Measurements from ENCODE around the gene YTHDF1. TPM values are rescaled to one million over a fixed set of nuclear protein-coding genes. Genes with fewer than 3 reads are reported as not detected.

Gene YTHDF1
- total and polyA plus RNA-seq, 2 of the 4 experiments (the other 2 are of a cell fraction): 10.9 to 22.6 TPM

DNA sequence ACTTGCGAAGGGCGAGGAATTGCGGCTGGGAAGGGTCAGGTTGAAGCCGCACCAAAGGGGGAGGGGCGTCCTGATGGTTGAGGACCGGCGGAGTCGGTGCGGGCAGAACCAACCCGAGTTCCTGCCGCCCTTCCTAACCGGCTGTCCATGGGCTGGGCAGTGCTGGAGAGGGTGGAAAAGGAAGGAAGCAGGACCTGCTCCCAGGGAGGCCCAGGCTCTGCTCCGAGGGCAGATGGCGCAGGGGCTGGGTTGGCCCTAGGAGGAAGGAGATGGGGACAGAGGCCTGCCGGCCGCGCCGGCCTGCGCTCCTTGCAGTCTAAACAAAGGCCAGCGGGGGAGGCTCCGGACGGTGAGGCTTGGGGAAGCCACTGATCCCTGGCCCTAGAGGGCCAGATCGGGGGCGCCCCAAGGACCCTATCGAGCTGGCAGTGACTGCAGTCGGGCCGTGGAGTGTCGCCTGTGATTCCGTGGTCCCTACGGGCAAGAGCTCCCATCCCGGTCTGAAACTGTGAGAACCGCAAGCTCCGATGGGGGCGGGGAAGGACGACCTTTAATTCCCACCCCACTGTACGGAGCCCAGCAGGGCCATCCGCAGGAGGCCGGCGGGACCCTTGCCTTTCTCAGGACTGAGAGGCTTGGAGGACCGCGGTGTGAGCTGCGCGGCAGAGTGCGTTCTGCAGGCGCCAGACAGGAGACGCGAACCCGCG, 39.4 kb downstream of the YTHDF1 start:
- H3K14ac ChIP-seq (replicated peaks; ENCODE audit: low read depth, low read length): no peak overlapping the region
- DNase-seq: no peak
- H4K8ac ChIP-seq (ENCODE audit: low read depth in 2 of 2, low read length in 2 of 2): no peak overlapping the region
- no peak overlapping the region for H3K4me3 ChIP-seq (ENCODE audit: insufficient read depth, low read depth, low read length)
- H3K4ac ChIP-seq (ENCODE audit: low read depth, low read length): no peak overlapping the region
- no peak overlapping the region for H2AFZ ChIP-seq (replicated peaks; ENCODE audit: low read length, poor library complexity)
- peaks cover 91% of the 10 kb centered on the region for H3K27me3 ChIP-seq (ENCODE audit: control insufficient read depth, insufficient read depth, low read length)
- no peak overlapping the region for H4K91ac ChIP-seq (ENCODE audit: insufficient read depth, low read depth, low read length)
- H2BK15ac ChIP-seq (ENCODE audit: low read depth, low read length): no peak overlapping the region
- in situ Hi-C loops (cut with MboI; ENCODE audit: low sequenced_read_pairs): no loop called here
- H3K27ac ChIP-seq (ENCODE audit: insufficient read depth, low read length): no peak overlapping the region
- no peaks in the 10 kb centered on the region for H3K79me1 ChIP-seq (ENCODE audit: low read depth in 1 of 2, low read length in 2 of 2)
- dilution Hi-C loops (cut with HindIII; ENCODE audit: low sequenced_read_pairs, unreplicated experiment): no loop called here
- WGBS, 2 experiments (ENCODE audit: extremely low coverage in 2 of 2, insufficient read length in 1 of 2): 4% methylated on average over 9 of the region's 49 CpGs; no CpG with 5 or more reads in 1 of the 2 experiments
- H3K9ac ChIP-seq (ENCODE audit: low read depth, low read length): no peak overlapping the region
- H3K9me3 ChIP-seq (ENCODE audit: control insufficient read depth, insufficient read depth, low read length): no peaks in the 10 kb centered on the region
- ChIA-PET POLR2A (ENCODE audit: unreplicated experiment) (no interaction called here), CTCF (no interaction called here)
- H2BK20ac ChIP-seq (ENCODE audit: low read depth, low read length): no peak overlapping the region
- intact Hi-C loops (cut with micrococcal nuclease): no loop called here
- H4K5ac ChIP-seq (ENCODE audit: low read depth, low read length): no peak overlapping the region
- H3K18ac ChIP-seq (ENCODE audit: low read depth, low read length): no peak overlapping the region
- H3K56ac ChIP-seq (ENCODE audit: extremely low read depth, insufficient read depth, low read length): no peak overlapping the region
- no peaks in the 10 kb centered on the region for H3K9me1 ChIP-seq (ENCODE audit: insufficient read depth, low read length)
- H3K4me2 ChIP-seq (ENCODE audit: low read depth, low read length): no peak overlapping the region
- H2BK5ac ChIP-seq (ENCODE audit: low read depth, low read length, poor library complexity, severe bottlenecking): no peak overlapping the region
- H3K4me1 ChIP-seq (ENCODE audit: control insufficient read depth, insufficient read depth, low read length): no peaks in the 10 kb centered on the region
- H2BK120ac ChIP-seq (ENCODE audit: low read depth, low read length): no peak overlapping the region
- H4K20me1 ChIP-seq (ENCODE audit: insufficient read depth, low read length): peaks cover 9% of the 10 kb centered on the region
- no peak overlapping the region for H2AK5ac ChIP-seq (ENCODE audit: low read depth, low read length)
- ATAC-seq (ENCODE audit: low read depth): no peak
- H2AK9ac ChIP-seq (replicated peaks; ENCODE audit: low read depth, low read length, poor library complexity): no peak overlapping the region
- H3K23ac ChIP-seq (ENCODE audit: low read depth, low read length): no peak overlapping the region
- TF ChIP-seq, protein P1, sequence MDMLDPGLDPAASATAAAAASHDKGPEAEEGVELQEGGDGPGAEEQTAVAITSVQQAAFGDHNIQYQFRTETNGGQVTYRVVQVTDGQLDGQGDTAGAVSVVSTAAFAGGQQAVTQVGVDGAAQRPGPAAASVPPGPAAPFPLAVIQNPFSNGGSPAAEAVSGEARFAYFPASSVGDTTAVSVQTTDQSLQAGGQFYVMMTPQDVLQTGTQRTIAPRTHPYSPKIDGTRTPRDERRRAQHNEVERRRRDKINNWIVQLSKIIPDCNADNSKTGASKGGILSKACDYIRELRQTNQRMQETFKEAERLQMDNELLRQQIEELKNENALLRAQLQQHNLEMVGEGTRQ (IDR thresholded peaks at IDR 0.05; ENCODE audit: low read depth, low read length): no peak
- TF ChIP-seq POLR2A (IDR thresholded peaks at IDR 0.05; ENCODE audit: low read depth, low read length) (no peak), CEBPB (IDR thresholded peaks at IDR 0.05; ENCODE audit: low read depth, low read length) (no peak), RAD21 (IDR thresholded peaks at IDR 0.05; ENCODE audit: low read length) (no peak), MAZ (IDR thresholded peaks at IDR 0.05; ENCODE audit: borderline replicate concordance, low read depth, low read length) (no peak), SMC3 (IDR thresholded peaks at IDR 0.05; ENCODE audit: low read depth, low read length) (no peak), BHLHE40 (IDR thresholded peaks at IDR 0.05; ENCODE audit: low read depth, low read length) (no peak), RFX5 (IDR thresholded peaks at IDR 0.05; ENCODE audit: low read depth, low read length) (no peak), NFE2L2 (IDR thresholded peaks at IDR 0.05; ENCODE audit: low read depth, low read length) (no peak)
- TF ChIP-seq, protein P2, sequence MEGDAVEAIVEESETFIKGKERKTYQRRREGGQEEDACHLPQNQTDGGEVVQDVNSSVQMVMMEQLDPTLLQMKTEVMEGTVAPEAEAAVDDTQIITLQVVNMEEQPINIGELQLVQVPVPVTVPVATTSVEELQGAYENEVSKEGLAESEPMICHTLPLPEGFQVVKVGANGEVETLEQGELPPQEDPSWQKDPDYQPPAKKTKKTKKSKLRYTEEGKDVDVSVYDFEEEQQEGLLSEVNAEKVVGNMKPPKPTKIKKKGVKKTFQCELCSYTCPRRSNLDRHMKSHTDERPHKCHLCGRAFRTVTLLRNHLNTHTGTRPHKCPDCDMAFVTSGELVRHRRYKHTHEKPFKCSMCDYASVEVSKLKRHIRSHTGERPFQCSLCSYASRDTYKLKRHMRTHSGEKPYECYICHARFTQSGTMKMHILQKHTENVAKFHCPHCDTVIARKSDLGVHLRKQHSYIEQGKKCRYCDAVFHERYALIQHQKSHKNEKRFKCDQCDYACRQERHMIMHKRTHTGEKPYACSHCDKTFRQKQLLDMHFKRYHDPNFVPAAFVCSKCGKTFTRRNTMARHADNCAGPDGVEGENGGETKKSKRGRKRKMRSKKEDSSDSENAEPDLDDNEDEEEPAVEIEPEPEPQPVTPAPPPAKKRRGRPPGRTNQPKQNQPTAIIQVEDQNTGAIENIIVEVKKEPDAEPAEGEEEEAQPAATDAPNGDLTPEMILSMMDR (conservative IDR thresholded peaks at IDR 0.05; ENCODE audit: low read depth, low read length): no peak
- TF ChIP-seq, protein P3, sequence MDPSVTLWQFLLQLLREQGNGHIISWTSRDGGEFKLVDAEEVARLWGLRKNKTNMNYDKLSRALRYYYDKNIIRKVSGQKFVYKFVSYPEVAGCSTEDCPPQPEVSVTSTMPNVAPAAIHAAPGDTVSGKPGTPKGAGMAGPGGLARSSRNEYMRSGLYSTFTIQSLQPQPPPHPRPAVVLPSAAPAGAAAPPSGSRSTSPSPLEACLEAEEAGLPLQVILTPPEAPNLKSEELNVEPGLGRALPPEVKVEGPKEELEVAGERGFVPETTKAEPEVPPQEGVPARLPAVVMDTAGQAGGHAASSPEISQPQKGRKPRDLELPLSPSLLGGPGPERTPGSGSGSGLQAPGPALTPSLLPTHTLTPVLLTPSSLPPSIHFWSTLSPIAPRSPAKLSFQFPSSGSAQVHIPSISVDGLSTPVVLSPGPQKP (IDR thresholded peaks at IDR 0.05; ENCODE audit: borderline replicate concordance, low read depth, low read length): no peak
- no peaks in the 10 kb centered on the region for H3K36me3 ChIP-seq (ENCODE audit: control insufficient read depth, insufficient read depth, low read length)
- no TSS peak for BruUV-seq (replicated peaks)
